H1 (cell line): ENCODE measurements around the gene PITPNM1. TPM values are rescaled to one million over a fixed set of nuclear protein-coding genes. Genes with fewer than 3 reads are reported as not detected.

Experiments
- CTCF ChIA-PET: fragments of 300-600 bp; sonication (Branson Sonifier 250); formaldehyde crosslinking; loops from one replicate; lab custom pipeline; 2021; ENCODE audit not compliant: partially characterized antibody; lab: Charles Lee
- POLR2A ChIA-PET: fragments of 300-600 bp; sonication (Branson Sonifier 250); formaldehyde crosslinking; loops from one replicate; lab custom pipeline; 2021; ENCODE audit warnings: inconsistent platforms; ENCODE audit not compliant: partially characterized antibody; lab: Charles Lee
- DNase-seq, 2 experiments: peaks; one replicate each; pipeline versions ENCODE4 v3.0.0 to v3.0.0-alpha.2; 2010 to 2022; ENCODE audit warnings: low spot score in 2 of 2, low read depth in 1 of 2, mixed read lengths in 1 of 2
- FAIRE-seq: peaks from 2 replicates; lab custom pipeline; 2011; peaks lifted over from hg19 to GRCh38; lab: Jason Lieb, UNC
- H2AFZ ChIP-seq: 2 replicates; pipeline ENCODE4 v1.8.1; 2012; ENCODE audit warnings: low read length, inconsistent platforms
- H2AK5ac ChIP-seq: 2 replicates; pipeline ENCODE4 v1.6.1; 2013; ENCODE audit warnings: low read depth, low read length
- H2BK120ac ChIP-seq: replicated peaks from 2 replicates; pipeline ENCODE3; 2013; ENCODE audit warnings: low read depth, low read length, inconsistent platforms
- H2BK12ac ChIP-seq: 2 replicates; pipeline ENCODE4 v1.6.1; 2013; ENCODE audit warnings: low read depth, low read length
- H2BK15ac ChIP-seq: 2 replicates; pipeline ENCODE4 v1.6.1; 2013; ENCODE audit warnings: low read length
- H2BK20ac ChIP-seq: 2 replicates; pipeline ENCODE4 v1.6.1; 2013; ENCODE audit warnings: low read length
- H2BK5ac ChIP-seq: 2 replicates; pipeline ENCODE4 v1.6.1; 2013; ENCODE audit warnings: low read depth, low read length
- H3K14ac ChIP-seq: 2 replicates; pipeline ENCODE4 v1.6.1; 2013; ENCODE audit warnings: inconsistent platforms; ENCODE audit not compliant: insufficient read length
- H3K18ac ChIP-seq: 2 replicates; pipeline ENCODE4 v1.6.1; 2013; ENCODE audit warnings: low read length; ENCODE audit errors: extremely low read depth
- H3K23ac ChIP-seq: 2 replicates; pipeline ENCODE4 v1.6.1; 2013; ENCODE audit warnings: inconsistent platforms; ENCODE audit not compliant: insufficient read length
- H3K23me2 ChIP-seq: 2 replicates; pipeline ENCODE4 v1.6.1; 2013; ENCODE audit warnings: low read depth, low read length
- H3K27ac ChIP-seq: 2 replicates; pipeline ENCODE4 v1.6.1; 2011; ENCODE audit warnings: low read depth, low read length, inconsistent platforms
- H3K27me3 ChIP-seq, 4 experiments: replicated peaks in 1 of 4; 1 replicate in 1 of 4; 2 replicates in 3 of 4; pipeline versions ENCODE4 v1.6.1 to v1.8.1; 2011 to 2013; ENCODE audit warnings: low read length in 3 of 4, mild to moderate bottlenecking in 3 of 4, inconsistent platforms in 2 of 4, mixed read lengths in 2 of 4, moderate library complexity in 1 of 4; ENCODE audit not compliant: control insufficient read depth in 3 of 4, insufficient read depth in 3 of 4; ENCODE audit errors: extremely low read depth in 1 of 4
- H3K36me3 ChIP-seq, 4 experiments: 2 replicates each; pipeline versions ENCODE4 v1.6.1 to v1.8.1; 2011 to 2013; ENCODE audit warnings: mild to moderate bottlenecking in 4 of 4, low read length in 3 of 4, moderate library complexity in 2 of 4, control low read depth in 1 of 4, inconsistent platforms in 1 of 4; ENCODE audit not compliant: insufficient read depth in 4 of 4, control insufficient read depth in 2 of 4
- H3K4ac ChIP-seq: replicated peaks from 2 replicates; pipeline ENCODE3; 2013; ENCODE audit warnings: low read length, low read depth, mixed read lengths, inconsistent platforms; ENCODE audit not compliant: insufficient read length
- H3K4me1 ChIP-seq, 4 experiments: replicated peaks in 1 of 4; 1 replicate in 1 of 4; 2 replicates in 3 of 4; pipeline versions ENCODE4 v1.6.1 to v1.8.1; 2011 to 2013; ENCODE audit warnings: low read length in 3 of 4, inconsistent platforms in 2 of 4, mixed read lengths in 1 of 4; ENCODE audit not compliant: insufficient read depth in 4 of 4, control insufficient read depth in 3 of 4
- H3K4me2 ChIP-seq, 2 experiments: 2 replicates each; pipeline versions ENCODE4 v1.6.1 to v1.8.1; 2011 to 2013; ENCODE audit warnings: low read depth in 2 of 2, low read length in 2 of 2, control low read depth in 1 of 2, inconsistent platforms in 1 of 2, mild to moderate bottlenecking in 1 of 2; ENCODE audit not compliant: insufficient read depth in 1 of 2
- H3K4me3 ChIP-seq, 4 experiments: fragments of 200-600, 300-600 bp in 1 of 4; sonication (generic), shearing (Covaris generic), sonication (Bioruptor Twin) in 1 of 4; 2 replicates each; pipeline versions ENCODE4 v1.5.1 to v1.8.1; 2011 to 2016; ENCODE audit warnings: low read length in 4 of 4, low read depth in 3 of 4, control low read depth in 2 of 4, inconsistent platforms in 2 of 4, mild to moderate bottlenecking in 2 of 4, mixed read lengths in 1 of 4, moderate library complexity in 1 of 4; ENCODE audit not compliant: insufficient read depth in 2 of 4; ENCODE audit errors: extremely low read depth in 1 of 4
- H3K56ac ChIP-seq: replicated peaks from 2 replicates; pipeline ENCODE3; 2013; ENCODE audit warnings: low read depth, mild to moderate bottlenecking, mixed read lengths, low read length, inconsistent platforms; ENCODE audit not compliant: insufficient read length
- H3K79me1 ChIP-seq: 2 replicates; pipeline ENCODE4 v1.6.1; 2013; ENCODE audit warnings: low read depth, low read length, control low read depth
- H3K79me2 ChIP-seq, 2 experiments: 2 replicates each; pipeline versions ENCODE4 v1.6.1 to v1.8.1; 2012 to 2013; ENCODE audit warnings: low read length in 2 of 2, mild to moderate bottlenecking in 2 of 2, inconsistent platforms in 1 of 2; ENCODE audit not compliant: insufficient read depth in 2 of 2, control insufficient read depth in 1 of 2
- H3K9ac ChIP-seq, 4 experiments: replicated peaks in 1 of 4; 1 replicate in 1 of 4; 2 replicates in 3 of 4; pipeline versions ENCODE4 v1.6.1 to v1.8.1; 2011 to 2013; ENCODE audit warnings: low read depth in 3 of 4, low read length in 3 of 4, control low read depth in 2 of 4, mild to moderate bottlenecking in 2 of 4, moderate library complexity in 2 of 4, inconsistent platforms in 1 of 4; ENCODE audit errors: extremely low read depth in 1 of 4
- H3K9me3 ChIP-seq, 2 experiments: 2 replicates each; pipeline versions ENCODE4 v1.6.1 to v1.8.1; 2012 to 2013; ENCODE audit warnings: mild to moderate bottlenecking in 2 of 2, moderate library complexity in 2 of 2, control low read depth in 1 of 2, inconsistent platforms in 1 of 2, low read depth in 1 of 2, low read length in 1 of 2, mixed read lengths in 1 of 2; ENCODE audit not compliant: insufficient read depth in 2 of 2
- H4K20me1 ChIP-seq, 2 experiments: replicated peaks in 1 of 2; 2 replicates each; pipeline versions ENCODE3 to v1.8.1; 2011 to 2013; ENCODE audit warnings: inconsistent platforms in 2 of 2, low read length in 2 of 2, mild to moderate bottlenecking in 1 of 2; ENCODE audit not compliant: insufficient read depth in 2 of 2, control insufficient read depth in 1 of 2
- H4K5ac ChIP-seq: 2 replicates; pipeline ENCODE4 v1.6.1; 2013; ENCODE audit warnings: low read length, low read depth, mixed read lengths, inconsistent platforms; ENCODE audit not compliant: insufficient read length
- H4K8ac ChIP-seq: 2 replicates; pipeline ENCODE4 v1.8.0; 2013; ENCODE audit warnings: mild to moderate bottlenecking, moderate library complexity, low read length, inconsistent platforms; ENCODE audit not compliant: insufficient read depth; ENCODE audit errors: extremely low read depth
- H4K91ac ChIP-seq: replicated peaks from 2 replicates; pipeline ENCODE3; 2013; ENCODE audit warnings: low read length, mixed read lengths, inconsistent platforms; ENCODE audit not compliant: insufficient read length
- POU5F1 ChIP-seq: IDR thresholded peaks from 2 replicates; pipeline ENCODE4 v1.6.1; 2011; ENCODE audit warnings: low read depth, mild to moderate bottlenecking, low read length, moderate library complexity
- SP1 ChIP-seq: IDR thresholded peaks from 2 replicates; pipeline ENCODE4 v1.6.1; 2011; ENCODE audit warnings: low read depth, low read length
- ZNF274 ChIP-seq: IDR thresholded peaks from 2 replicates; pipeline ENCODE4 v1.7.0; 2012; ENCODE audit warnings: low read length, borderline replicate concordance; ENCODE audit errors: extremely low read depth
- WGBS, 2 experiments: shearing (Covaris generic) in 1 of 2; methylation state at CpG; one replicate each; pipeline versions ENCODE4 v1.1.6 to v1.1.7; 2013 to 2015; ENCODE audit warnings: low lambda C conversion rate in 2 of 2, mixed read lengths in 2 of 2, inconsistent platforms in 1 of 2, low coverage in 1 of 2, missing lambda C conversion rate in 1 of 2; ENCODE audit not compliant: insufficient replicate concordance in 2 of 2, insufficient coverage in 1 of 2, insufficient read length in 1 of 2; ENCODE audit errors: extremely low coverage in 1 of 2, missing lambda C conversion rate in 1 of 2; 5-methylcytosine and 5-hydroxymethylcytosine counted together
- polyA plus RNA-seq, 7 experiments: library from polyadenylated mRNA; depleted of rRNA in 3 of 7; stranded (reverse) in 5 of 7; unstranded in 2 of 7; fragments of >200 nt in 5 of 7; fragments of 200-250 nt in 2 of 7; gene quantifications; 1 replicate in 5 of 7; 2 replicates in 1 of 7; 4 replicates in 1 of 7; pipeline versions ENCODE4 v1.2.1 to v1.2.3, GENCODE V29; 2011 to 2013; ENCODE audit warnings: missing spikeins in 2 of 7, mixed read lengths in 2 of 7
- total RNA-seq: library from RNA; stranded (reverse); fragmentation: NEBNext Ultra II Directional; extraction: Animal tissue kit (Norgen Biotek cat#: 25700); gene quantifications from 2 replicates; pipeline ENCODE4 v1.2.1, GENCODE V29; 2021

PITPNM1 gene
- total and polyA plus RNA-seq, 2 of the 8 experiments (the other 6 are each of a cell fraction or from before 2014, with no cell fraction given): 27.2 to 52.7 TPM

- H4K8ac ChIP-seq: no peak overlapping the region
- no peak overlapping the region for H3K23ac ChIP-seq
- H3K36me3 ChIP-seq: no peaks in the 10 kb centered on the region
- no peak overlapping the region for H3K4me2 ChIP-seq
- H2BK12ac ChIP-seq: no peak overlapping the region
- no peak overlapping the region for H2BK120ac ChIP-seq
- H3K4me1 ChIP-seq: no peaks in the 10 kb centered on the region
- POLR2A ChIA-PET: interaction anchor here (0.6 to 1.1 kb wide), 2 partner anchors 20 to 29 kb away, joined by 3 to 4 read pairs; no protein-coding TSS in a partner anchor
- no peak for FAIRE-seq
- CTCF ChIA-PET: interaction anchor here (1.2 kb wide), 1 partner anchor 56 kb away, joined by 3 read pairs; the partner anchor contains the start of gene RAD9A
- no peak overlapping the region; the same call in 1 of the 2 replicates for H3K27ac ChIP-seq
- no peak overlapping the region for H3K18ac ChIP-seq
- no peak overlapping the region for H2BK20ac ChIP-seq
- 88% methylated on average over 7 of the region's 7 CpGs; no CpG with 5 or more reads in 1 of the 2 experiments for WGBS, 2 experiments
- no peaks in the 10 kb centered on the region for H4K20me1 ChIP-seq
- H2BK5ac ChIP-seq: no peak overlapping the region
- H3K4me3 ChIP-seq: no peak overlapping the region
- DNase-seq: no peak
- no peaks in the 10 kb centered on the region for H3K9me3 ChIP-seq
- H3K56ac ChIP-seq: no peak overlapping the region
- no peak overlapping the region for H2AFZ ChIP-seq
- H3K79me1 ChIP-seq: no peaks in the 10 kb centered on the region
- no peaks in the 10 kb centered on the region for H3K23me2 ChIP-seq
- no peak overlapping the region for H3K9ac ChIP-seq
- no peaks in the 10 kb centered on the region for H3K27me3 ChIP-seq
- no peaks in the 10 kb centered on the region for H3K79me2 ChIP-seq
- H4K91ac ChIP-seq: no peak overlapping the region
- 0 out of 2 replicates have a peak overlapping the region, but pooled peaks have one; percentile 39 for H2AK5ac ChIP-seq
- H2BK15ac ChIP-seq: no peak overlapping the region
- H3K14ac ChIP-seq: no peak overlapping the region
- H3K4ac ChIP-seq: no peak overlapping the region
- TF ChIP-seq SP1 (no peak), ZNF274 (no peak), POU5F1 (no peak)
- H4K5ac ChIP-seq: no peak overlapping the region
These were observed 56.9 kb downstream of the PITPNM1 start for GRCh38 chr11:67448220-67448609.
